GM12892 (cell line): ENCODE data around the gene KIAA1217.

ENCODE experiments used
- POLR2A ChIP-seq: IDR thresholded peaks from 2 replicates; pipeline ENCODE4 v1.6.1; 2011; ENCODE audit warnings: low read depth, low read length, control low read depth
- TAF1 ChIP-seq: IDR thresholded peaks from 2 replicates; pipeline ENCODE4 v1.6.1; 2011; ENCODE audit warnings: low read depth, mild to moderate bottlenecking, control low read depth, low read length, borderline replicate concordance

- TF ChIP-seq POLR2A (no peak), TAF1 (no peak)
Measured at GRCh38 chr10:24579448-24579847, 370.5 kb downstream of the KIAA1217 start.
